ENCODE measurements around the gene TMEM94. TPM values are rescaled to one million over a fixed set of nuclear protein-coding genes. Genes with fewer than 3 reads are reported as not detected.
"Not testable (repeated sequence)": the region's sequence is repeated elsewhere in the genome, so short reads cannot be mapped to it uniquely, and the experiment has no call there.

TMEM94 gene
- total RNA-seq, 1 experiment from 2014 or later = 10.7 TPM

GRCh38 chr17:75468291-75468754 is 11.9 kb downstream of the TMEM94 start:
- DNase-seq = no peak
- H3K27me3 ChIP-seq = no peaks in the 10 kb centered on the region
- 0 out of 2 replicates have a peak, but pooled peaks cover 2% of the 10 kb centered on the region for H3K9me3 ChIP-seq
- H3K4me3 ChIP-seq = no peak overlapping the region
- peaks cover 10% of the 10 kb centered on the region for H3K36me3 ChIP-seq

DNA sequence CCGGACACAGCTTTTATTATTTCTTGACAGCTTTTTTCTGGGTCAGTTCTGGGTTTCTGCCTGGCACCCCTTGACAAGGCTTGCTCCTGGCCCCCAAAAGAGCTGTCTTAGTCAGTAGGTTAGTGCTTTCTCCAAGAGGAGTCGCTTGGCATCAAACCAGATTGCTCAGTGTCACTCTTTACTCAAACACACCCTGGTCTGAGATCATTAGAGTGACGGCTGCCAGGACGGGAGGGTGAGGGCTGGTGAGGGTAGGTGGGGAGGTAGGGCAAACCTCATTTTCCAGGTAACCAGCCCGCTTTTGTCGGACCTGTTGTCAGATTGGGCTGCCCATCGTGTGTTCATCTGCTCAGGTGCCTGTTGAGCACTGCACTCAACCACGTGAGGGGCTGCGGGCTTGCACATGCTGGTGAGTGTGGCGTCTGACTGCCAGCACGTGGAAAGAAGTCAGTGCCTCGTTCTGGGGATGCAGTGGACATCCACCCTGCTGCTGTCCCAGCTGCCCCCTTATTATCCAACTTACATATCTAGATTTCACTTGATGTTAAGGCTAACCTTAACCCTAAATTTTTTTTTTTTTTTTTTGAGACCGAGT is 12.4 kb downstream of the TMEM94 start:
- no peaks in the 10 kb centered on the region for H3K27me3 ChIP-seq
- no peak overlapping the region for H3K4me3 ChIP-seq
- H3K36me3 ChIP-seq = peaks cover 13% of the 10 kb centered on the region
- DNase-seq = no peak
- H3K9me3 ChIP-seq = 0 out of 2 replicates have a peak, but pooled peaks cover 2% of the 10 kb centered on the region

DNA sequence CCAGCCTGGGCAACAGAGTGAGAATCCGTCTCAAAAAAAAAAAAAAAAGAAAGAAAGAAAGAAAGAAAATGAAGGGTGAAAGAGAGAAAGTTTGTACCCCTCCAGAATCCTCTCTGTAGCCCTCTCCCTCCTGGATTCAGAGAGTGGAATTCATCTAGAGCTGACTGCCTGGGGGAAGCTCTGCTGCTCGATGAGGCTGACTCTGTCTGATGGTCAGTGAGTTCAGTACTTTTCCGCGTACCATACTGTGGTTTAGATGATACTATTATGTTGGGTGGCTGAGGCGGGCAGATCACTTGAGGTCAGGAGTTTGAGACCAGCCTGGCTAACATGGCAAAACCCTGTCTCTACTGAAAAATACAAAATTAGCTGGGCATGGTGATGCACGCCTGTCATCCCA is 14.8 kb downstream of the TMEM94 start:
- Histone ChIP-seq H3K36me3 (peaks cover 7% of the 10 kb centered on the region), H3K9me3 (0 out of 2 replicates have a peak, but pooled peaks cover 2% of the 10 kb centered on the region), H3K27me3 (no peaks in the 10 kb centered on the region), H3K4me3 (no peak overlapping the region)
- no peak for DNase-seq

GRCh38 chr17:75472119-75472518 is 15.7 kb downstream of the TMEM94 start:
- no peaks in the 10 kb centered on the region for H3K9me3 ChIP-seq

GRCh38 chr17:75473246-75473645 is 16.8 kb downstream of the TMEM94 start:
- Histone ChIP-seq H3K27me3 (no peaks in the 10 kb centered on the region), H3K4me3 (no peak overlapping the region), H3K36me3 (peaks cover 7% of the 10 kb centered on the region), H3K9me3 (no peaks in the 10 kb centered on the region)
- DNase-seq = no peak

More at GRCh38 chr17:75472119-75472518, 15.7 kb downstream of the TMEM94 start:
- no peak for DNase-seq
- peaks cover 7% of the 10 kb centered on the region for H3K36me3 ChIP-seq
- no peaks in the 10 kb centered on the region for H3K27me3 ChIP-seq
- H3K4me3 ChIP-seq = no peak overlapping the region

DNA sequence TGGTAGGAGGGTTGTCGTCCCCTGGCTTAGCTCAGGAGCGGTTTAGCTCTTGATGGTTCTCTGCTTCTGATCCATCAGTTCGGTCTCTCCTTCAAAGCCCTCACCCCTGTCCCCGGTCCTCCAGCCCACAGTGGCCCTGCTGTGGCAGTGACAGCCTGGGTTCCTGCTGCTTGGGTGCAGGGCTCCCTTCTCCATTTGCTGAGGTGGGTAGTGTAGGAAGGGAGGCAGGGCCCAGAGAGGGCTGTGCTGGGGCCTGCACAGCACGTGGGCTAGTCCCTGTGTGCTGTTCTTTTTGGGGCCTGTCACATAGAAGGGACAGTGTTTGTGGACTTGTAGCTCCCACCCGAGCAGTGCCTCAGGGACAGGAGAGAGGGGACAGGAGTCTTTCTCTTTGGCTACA is 18.3 kb downstream of the TMEM94 start:
- Histone ChIP-seq H3K9me3 (no peaks in the 10 kb centered on the region), H3K4me3 (no peak overlapping the region), H3K36me3 (peaks cover 7% of the 10 kb centered on the region), H3K27me3 (no peaks in the 10 kb centered on the region)
- no peak for DNase-seq

- no peaks in the 10 kb centered on the region for H3K9me3 ChIP-seq
- no peak for DNase-seq
- H3K36me3 ChIP-seq = peaks cover 5% of the 10 kb centered on the region
These were observed 18.9 kb downstream of the TMEM94 start for GRCh38 chr17:75475144-75475835.

GRCh38 chr17:75475851-75476250 is 19.4 kb downstream of the TMEM94 start:
- no peak overlapping the region for H3K4me3 ChIP-seq
- no peak for DNase-seq
- H3K9me3 ChIP-seq = no peaks in the 10 kb centered on the region
- H3K36me3 ChIP-seq = peaks cover 5% of the 10 kb centered on the region
- H3K27me3 ChIP-seq = no peaks in the 10 kb centered on the region

More at GRCh38 chr17:75475144-75475835, 18.9 kb downstream of the TMEM94 start:
- no peak overlapping the region for H3K4me3 ChIP-seq
- no peaks in the 10 kb centered on the region for H3K27me3 ChIP-seq

DNA sequence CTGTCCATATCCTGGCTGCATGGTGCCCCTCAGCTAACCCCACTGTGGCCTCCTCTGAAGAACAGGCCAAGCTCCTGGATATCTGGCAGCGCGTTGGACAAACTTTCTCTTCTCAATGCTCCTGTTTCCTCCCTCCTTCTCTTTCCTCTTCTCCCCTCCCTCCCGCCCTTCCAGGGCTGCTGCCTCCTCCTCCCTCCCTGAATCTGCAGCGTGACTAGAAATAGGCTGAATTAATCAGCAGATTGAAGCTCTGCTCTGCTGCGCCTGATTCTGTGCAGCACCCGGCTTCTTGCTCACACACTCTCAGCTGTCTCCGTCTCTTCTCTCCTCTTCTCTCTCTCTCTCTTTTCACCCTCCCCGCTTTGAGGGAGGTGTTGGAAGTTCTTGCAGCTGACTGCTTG is 19.8 kb downstream of the TMEM94 start:
- H3K36me3 ChIP-seq = peaks cover 5% of the 10 kb centered on the region
- no peaks in the 10 kb centered on the region for H3K27me3 ChIP-seq
- H3K4me3 ChIP-seq = no peak overlapping the region
- no peak for DNase-seq
- no peaks in the 10 kb centered on the region for H3K9me3 ChIP-seq

DNA sequence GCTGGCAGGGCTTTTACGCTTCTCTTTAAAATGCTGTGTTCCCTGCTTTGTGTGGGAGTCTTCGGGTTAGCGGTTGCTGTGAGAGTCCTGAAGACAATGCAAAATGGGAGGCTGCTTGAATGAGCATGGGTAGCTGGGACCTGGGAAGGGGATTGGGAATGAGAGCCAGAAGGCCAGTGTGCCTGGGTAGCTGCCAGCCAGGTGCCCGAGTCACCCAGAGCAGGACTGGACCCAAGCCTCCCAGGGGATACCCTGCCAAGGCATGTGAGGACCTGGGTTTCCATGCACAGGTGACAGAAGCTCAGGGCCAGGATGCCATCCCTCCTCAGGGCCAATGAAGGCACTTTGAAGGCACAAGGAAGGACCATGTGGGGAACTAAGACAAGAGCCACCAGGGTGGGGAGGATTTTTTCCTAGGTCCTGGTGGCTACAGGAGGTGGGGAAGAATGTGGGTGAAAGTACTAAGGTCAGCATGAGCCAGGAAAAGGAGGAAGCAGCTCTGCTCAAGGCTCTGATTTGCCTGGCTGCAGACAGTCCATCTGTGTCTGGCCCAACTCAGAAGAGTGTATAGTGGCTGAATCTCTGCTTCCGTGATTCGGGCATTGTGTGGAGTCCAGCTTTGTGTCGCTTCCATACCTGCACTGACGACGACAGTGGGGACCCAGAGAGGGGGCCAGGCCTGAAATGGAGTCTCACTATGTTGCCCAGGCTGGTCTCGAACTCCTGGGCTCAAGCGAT is 20.5 kb downstream of the TMEM94 start:
- Histone ChIP-seq H3K9me3 (no peaks in the 10 kb centered on the region), H3K4me3 (no peak overlapping the region), H3K36me3 (peaks cover 5% of the 10 kb centered on the region), H3K27me3 (no peaks in the 10 kb centered on the region)
- DNase-seq = no peak

DNA sequence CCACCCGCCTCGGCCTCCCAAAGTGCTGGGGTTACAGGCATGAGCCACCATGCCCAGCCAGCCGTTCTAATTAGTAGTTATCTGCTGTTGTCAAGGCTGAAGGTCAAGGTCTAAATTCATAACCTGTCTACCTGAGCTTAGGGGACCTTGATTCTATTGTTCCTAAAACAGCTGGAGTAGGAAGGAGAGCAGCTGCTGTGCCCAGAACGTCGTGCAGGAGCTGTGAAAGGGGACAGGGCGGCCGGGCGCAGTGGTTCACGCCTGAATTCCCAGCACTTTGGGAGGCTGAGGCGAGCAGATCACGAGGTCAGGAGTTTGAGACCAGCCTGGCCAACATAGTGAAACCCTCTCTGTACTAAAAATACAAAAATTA is 21.0 kb downstream of the TMEM94 start:
- not testable (repeated sequence) for DNase-seq, H3K4me3 ChIP-seq, H3K9me3 ChIP-seq, H3K27me3 ChIP-seq, H3K36me3 ChIP-seq

DNA sequence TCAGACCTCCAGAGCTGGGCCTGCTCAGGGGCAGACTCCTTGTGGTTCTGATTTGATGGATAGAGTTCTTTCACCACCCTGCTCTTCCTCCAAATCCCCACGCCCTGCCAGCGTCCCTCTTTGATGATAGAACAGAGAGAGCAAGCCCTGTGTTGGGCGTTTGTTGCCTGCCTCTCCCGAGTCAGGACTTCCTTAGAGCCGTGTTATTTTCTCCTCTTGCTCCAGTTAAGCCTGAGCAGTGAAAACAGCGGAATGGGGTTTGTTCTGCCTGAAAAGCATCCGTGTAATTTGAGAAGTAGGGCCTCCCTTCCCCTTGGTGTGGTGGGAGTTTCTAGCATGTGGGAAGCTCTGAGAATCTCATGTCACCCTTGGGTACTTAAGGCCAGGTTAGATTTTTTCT is 22.1 kb downstream of the TMEM94 start:
- Histone ChIP-seq H3K36me3 (peaks cover 2% of the 10 kb centered on the region), H3K9me3 (no peaks in the 10 kb centered on the region), H3K4me3 (no peak overlapping the region), H3K27me3 (no peaks in the 10 kb centered on the region)
- DNase-seq = no peak

- H3K4me3 ChIP-seq = no peak overlapping the region
- DNase-seq = no peak
- no peaks in the 10 kb centered on the region for H3K27me3 ChIP-seq
- H3K9me3 ChIP-seq = no peaks in the 10 kb centered on the region
- no peaks in the 10 kb centered on the region for H3K36me3 ChIP-seq
These were observed 23.8 kb downstream of the TMEM94 start for GRCh38 chr17:75480281-75480680.

GRCh38 chr17:75481194-75482068 is 25.0 kb downstream of the TMEM94 start:
- Histone ChIP-seq H3K4me3 (no peak overlapping the region), H3K36me3 (no peaks in the 10 kb centered on the region), H3K9me3 (no peaks in the 10 kb centered on the region), H3K27me3 (no peaks in the 10 kb centered on the region)
- DNase-seq = no peak

DNA sequence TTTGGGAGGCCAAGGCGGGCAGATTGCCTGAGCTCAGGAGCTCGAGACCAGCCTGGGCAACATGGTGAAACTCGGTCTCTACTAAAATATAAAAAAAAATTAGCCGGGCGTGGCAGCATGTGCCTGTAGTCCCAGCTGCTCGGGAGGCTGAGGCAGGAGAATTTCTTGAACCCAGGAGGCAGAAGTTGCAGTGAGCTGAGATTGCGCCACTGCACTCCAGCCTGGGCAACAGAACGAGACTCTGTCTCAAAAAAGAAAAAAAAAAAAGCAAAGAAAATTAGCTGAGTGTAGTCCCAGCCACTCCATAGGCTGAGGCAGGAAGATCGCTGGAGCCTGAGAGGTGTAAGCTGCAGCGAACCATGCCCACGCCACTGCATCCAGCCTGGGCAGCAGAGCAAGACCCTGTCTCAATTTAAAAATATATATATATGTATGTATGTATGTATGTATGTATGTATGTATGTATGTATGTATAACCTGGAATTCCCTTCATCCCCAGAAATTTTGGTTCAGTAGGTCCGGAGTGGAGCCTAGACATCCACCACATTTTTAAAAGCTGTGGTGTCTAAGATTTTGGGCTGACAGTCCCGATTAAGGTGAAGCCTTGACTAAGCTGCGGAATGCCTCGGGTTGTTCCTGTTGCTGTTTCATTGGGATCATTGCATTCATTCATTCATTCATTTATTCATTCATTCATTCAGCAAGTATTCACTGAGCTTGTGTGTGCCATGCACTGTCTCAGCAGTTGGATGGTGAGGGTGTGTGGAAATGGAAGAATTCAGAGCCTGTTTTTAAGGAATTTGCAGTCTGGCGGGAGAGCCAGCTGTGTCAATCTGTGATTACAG is 25.9 kb downstream of the TMEM94 start:
- DNase-seq = no peak
- Histone ChIP-seq H3K4me3 (no peak overlapping the region), H3K27me3 (no peaks in the 10 kb centered on the region), H3K9me3 (no peaks in the 10 kb centered on the region), H3K36me3 (no peaks in the 10 kb centered on the region)

DNA sequence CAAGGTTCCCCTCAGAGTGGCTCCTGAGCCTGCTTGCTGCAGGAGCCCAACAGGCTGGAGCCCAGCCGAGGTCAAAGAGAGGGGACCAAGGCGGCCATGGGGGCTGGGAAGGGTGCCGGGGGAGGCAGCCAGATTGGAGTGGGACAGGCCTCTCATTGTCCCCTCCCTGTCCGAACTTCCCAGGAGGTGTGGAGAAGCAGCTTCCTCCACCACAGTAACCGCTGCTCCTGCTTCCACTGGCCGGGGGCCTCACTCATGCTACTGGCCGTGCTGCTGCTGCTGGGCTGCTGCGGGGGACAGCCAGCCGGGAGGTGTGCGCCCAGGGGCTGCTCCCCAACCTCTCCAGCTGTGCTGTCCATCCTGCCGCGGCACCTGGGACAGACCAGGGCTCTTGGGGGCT is 29.3 kb downstream of the TMEM94 start:
- no peaks in the 10 kb centered on the region for H3K9me3 ChIP-seq
- DNase-seq = no peak
- H3K27me3 ChIP-seq = no peaks in the 10 kb centered on the region
- H3K36me3 ChIP-seq = no peaks in the 10 kb centered on the region
- no peak overlapping the region for H3K4me3 ChIP-seq
